DMS153 treated with DMSO at 0.1 percent for 48 hours (cell line): ENCODE measurements around the gene SPATS2.

Experiments
- DNase-seq: peaks from one replicate; lab custom pipeline; 2025; ENCODE audit not compliant: unreplicated experiment; lab: John Stamatoyannopoulos, UW

Gene SPATS2

DNA sequence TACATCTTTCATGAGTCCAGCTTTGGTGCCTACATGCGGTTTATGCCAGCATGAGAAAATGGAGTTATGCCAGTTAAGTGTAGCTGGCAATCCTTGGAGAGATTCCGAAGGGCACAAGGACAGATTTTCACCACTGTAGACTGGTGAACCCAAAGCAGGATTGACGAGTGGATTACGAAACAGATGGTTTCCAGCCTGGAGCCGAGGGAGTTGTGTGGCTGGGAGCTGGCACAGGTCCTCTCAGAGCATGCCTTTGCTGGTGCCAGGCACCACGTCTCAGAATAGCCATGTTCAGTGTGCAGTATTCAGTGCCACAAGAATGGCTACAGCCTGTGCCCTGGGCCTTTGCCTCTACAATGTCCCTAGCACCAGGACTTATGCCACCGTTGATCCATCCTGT is 184.8 kb downstream of the SPATS2 start:
- DNase-seq: no peak

DNA sequence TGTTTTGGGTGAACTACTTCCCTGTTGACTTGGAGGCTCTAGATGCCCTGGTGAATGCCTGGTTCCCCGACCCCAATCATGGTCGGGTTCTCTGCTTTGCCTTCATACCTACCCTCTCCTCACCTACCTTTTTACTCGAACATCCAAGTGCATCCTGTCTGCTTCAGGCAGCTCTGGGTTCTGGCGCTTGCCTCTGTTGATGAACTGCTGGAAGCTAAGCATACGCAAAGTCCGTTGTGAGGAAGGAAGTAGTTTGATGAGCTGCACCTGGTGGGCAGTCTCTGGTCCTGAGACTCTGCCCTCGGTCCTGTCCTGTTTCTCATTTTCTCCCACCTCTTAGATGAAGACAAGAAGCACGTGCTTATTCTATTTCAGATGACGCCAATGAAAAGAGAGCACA is 185.2 kb downstream of the SPATS2 start:
- no peak for DNase-seq

DNA sequence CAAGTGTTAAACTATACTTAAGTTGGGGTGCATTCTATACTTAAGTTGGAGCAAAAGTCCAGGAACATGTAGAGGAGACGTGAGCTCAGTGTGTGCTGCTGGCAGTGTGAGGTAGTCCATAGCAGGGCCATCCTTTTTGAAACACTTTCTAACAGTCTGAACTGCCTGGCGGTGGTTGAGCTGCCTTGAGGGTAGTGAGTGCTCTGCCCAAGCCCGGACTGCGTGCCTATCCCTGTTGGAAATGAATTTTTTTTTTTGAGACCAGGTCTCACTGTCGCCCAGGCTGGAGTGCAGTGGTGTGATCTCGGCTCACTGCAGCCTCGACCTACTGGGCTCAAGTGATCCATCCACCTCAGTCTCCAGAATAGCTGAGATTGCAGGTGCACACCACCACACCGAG is 185.6 kb downstream of the SPATS2 start:
- no peak for DNase-seq

DNA sequence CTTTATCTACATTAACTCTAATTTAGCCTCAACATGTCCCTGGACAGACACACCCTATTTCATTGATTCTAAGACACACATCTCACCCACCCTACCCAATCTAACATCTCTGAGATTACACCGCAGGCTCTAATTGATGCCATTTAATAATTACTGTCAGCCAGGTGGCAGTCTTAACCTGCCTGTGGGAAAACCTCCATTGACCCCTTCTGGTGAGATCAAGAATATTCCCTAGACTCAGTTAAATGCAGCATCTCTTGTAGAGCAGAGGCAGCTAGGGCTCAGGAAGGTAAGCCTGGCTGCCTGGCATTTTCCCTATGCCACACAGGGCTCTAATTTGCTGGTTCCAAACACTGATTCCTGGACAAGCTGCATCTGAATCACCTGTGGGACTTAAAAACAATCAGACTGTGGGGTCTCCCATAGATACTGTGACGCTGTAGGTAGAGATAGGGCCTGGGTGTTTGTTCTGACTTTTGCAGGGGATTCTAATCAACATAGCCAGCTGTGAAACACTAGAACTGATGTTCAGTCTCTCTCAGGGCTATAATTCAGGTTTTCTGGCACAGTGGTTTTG is 186.3 kb downstream of the SPATS2 start:
- DNase-seq: peak; percentile 60

DNA sequence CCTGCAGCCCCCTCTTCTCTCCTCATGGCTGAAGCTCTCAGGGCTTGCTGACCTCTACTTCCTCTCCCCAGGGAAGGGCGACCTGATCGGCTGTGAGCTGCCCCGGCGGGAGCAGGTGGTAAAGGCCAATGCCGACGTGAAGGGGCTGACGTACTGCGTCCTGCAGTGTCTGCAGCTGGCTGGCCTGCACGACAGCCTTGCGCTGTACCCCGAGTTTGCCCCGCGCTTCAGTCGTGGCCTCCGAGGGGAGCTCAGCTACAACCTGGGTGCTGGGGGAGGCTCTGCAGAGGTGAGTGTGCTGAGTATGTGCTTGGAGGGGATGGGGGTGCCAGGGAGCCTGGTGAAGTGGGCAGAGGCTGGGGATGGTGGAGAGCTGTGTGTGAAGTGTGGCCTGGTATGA is 187.0 kb downstream of the SPATS2 start:
- no peak for DNase-seq

DNA sequence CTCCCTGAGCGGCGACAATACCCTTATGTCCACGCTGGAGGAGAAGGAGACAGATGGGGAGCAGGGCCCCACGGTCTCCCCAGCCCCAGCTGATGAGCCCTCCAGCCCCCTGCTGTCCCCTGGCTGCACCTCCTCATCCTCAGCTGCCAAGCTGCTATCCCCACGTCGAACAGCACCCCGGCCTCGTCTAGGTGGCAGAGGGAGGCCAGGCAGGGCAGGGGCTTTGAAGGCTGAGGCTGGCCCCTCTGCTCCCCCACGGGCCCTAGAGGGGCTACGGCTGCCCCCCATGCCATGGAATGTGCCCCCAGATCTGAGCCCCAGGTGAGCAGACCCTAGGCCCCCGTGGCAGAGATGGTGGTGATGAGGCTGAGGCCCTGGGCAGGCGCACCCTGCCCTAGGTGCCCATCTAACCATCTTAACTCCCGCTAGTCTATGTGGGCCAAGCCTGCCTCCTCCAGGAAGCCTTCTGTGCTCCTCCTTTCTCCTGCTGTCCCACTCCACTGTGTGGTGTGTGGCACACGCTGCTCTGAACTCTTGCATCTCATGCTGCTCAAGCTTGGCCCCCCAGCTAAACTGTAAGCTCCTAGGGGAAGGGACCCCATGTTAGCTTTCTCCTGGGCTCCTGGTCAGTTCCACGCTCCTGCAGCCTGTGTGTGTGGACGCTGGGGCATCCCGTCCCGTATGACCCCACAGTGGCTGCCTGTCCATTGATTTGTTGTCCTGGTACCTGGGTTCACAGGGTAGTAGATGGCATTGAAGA is 188.5 kb downstream of the SPATS2 start:
- no peak for DNase-seq

DNA sequence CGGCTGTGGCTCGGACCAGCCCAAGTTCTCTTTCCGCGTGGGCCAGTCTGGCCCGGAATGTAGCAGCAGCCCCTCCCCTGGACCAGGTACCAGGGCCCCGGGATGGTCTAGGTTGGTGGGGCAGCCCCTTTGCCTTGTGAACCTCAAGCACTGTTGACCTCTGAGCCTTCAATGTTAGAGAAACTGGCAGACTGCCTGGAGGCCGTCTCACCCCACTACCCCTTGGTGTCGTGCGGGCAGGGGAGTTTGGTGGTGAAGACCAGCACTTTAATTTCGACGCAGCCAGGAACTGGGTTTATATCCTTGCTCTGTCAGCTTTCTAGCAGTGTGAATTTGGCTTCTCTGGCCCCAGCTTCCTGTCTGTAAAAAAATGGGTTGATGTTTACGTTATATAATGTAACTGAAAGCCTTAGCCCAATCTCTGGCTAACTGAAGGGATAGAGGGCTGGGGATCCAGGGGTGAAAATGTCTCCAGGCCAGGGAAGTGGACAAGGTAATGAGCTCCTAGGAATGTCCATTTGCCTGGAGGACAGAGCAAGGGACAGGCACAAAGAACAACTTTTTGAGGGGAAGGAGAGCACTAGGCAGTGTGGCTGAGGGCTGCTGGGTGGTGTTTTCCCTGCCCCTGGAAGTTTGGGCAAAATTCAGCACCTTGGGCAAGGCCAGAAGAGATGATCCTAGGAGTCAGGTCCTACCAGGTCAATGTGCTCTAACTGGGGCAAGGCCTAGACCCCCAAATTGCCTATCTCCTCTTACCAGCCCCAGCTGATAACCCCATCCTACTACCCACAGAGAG is 189.3 kb downstream of the SPATS2 start:
- DNase-seq: no peak

DNA sequence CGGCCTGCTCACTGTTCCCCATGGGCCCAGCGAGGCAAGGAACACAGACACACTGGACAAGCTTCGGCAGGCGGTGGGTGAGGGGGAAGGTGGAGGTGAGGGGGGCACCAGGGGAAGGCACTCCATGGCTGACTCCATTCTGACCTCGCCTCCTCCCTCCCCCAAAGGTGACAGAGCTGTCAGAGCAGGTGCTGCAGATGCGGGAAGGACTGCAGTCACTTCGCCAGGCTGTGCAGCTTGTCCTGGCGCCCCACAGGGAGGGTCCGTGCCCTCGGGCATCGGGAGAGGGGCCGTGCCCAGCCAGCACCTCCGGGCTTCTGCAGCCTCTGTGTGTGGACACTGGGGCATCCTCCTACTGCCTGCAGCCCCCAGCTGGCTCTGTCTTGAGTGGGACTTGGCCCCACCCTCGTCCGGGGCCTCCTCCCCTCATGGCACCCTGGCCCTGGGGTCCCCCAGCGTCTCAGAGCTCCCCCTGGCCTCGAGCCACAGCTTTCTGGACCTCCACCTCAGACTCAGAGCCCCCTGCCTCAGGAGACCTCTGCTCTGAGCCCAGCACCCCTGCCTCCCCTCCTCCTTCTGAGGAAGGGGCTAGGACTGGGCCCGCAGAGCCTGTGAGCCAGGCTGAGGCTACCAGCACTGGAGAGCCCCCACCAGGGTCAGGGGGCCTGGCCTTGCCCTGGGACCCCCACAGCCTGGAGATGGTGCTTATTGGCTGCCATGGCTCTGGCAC is 190.1 kb downstream of the SPATS2 start:
- DNase-seq: no peak

DNA sequence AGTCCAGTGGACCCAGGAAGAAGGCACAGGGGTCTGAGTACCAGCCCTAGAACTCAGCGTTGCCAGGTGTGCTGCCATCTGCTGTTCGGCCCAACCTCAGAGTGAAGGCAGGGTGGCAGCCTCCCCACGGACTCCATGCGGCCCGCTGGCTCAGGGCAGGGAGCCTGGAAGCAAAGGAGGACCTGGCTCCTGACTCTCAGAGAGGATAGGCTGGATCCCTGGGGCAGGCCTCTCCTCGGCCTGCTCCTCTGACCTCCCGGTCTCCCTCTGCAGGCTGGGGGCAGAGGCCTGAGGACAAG is 190.6 kb downstream of the SPATS2 start:
- no peak for DNase-seq

DNA sequence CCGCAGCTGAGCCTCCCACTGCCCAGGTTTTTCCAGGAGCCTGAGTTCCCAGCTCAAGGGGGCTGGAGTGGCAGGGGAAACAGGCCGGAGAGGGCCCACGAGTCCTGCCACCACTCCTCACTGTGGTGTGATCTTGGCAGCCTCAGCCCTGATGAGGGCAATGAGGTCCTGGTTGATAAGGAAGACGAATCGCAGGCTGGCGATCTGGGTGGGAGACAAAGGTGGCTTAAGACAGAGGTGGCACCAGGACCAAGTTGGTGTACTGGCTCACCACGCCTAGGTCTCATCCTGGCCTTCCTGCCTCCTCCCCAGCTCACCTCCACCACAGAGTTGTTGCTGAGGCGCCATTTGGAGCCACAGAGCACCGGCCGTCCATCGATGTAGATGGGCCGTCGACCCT is 191.3 kb downstream of the SPATS2 start:
- no peak for DNase-seq

DNA sequence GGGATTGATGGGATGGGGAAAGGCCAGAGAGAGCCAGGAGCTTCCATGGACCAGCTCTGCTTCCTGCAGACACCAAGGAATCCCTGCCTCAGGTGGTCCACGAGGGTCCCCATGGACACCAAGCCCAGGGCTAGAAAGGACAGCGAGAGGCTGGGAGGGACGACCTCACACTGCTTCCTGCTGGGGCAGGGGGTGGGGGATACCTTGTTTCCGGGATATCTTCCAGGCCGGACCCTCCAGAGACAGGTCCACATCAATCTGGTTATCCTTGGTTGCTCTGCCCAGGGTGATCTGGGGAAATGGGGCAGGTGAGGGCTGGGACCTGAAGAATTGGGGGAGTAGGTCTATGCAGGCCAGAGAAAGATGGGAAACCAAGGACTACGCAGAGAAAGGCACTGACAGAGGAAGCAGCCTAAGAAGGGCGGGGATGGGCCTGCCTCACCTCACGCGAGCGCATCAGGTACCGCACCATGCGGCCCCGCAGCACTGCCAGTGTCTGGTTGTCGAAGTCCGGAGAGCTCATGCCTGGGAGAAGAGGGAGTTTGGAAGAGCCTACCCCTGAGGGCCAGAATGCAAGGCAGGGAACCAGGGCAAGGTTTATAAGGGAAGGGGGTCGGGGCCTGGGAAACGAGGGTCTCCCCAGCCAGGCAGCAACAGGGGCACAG is 191.9 kb downstream of the SPATS2 start:
- DNase-seq: no peak

DNA sequence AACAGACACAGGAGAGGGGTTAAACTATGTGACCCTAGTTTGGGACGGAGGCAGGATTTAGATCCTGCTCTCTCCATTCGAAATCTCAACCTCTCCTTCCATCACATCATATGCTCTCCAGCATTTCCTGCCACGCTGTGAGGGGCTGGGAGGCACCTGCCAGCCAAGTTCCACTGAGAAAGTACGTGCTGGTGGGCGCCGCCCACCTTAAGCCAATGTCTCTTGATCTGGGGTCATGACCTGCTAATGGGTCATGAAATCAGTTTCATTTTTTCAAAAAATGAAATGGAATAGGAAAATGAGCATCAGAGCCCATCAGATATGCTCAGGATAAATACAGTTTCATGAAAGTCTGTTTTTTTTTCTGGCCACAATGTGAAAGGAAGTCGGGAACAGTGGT is 193.4 kb downstream of the SPATS2 start:
- DNase-seq: no peak

DNA sequence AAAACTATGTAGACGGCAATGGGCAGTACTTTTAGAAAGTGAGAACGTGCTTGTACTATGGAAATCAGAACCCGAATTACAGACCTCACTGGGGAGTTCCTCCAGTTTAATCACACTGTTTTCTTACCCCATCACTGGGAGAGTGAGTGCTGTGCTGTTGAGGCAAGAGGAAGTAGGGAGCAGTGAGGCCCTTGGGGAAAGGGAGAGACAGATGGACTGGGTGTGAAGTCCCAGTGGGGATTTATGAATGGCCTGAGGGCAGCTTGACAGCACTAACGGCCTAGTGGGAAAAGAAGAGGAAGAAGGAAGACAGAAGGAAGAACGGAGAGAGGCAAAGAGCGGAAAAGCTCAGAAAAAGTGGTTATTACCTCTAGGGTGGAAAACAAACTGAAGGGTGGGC is 195.0 kb downstream of the SPATS2 start:
- DNase-seq: no peak

DNA sequence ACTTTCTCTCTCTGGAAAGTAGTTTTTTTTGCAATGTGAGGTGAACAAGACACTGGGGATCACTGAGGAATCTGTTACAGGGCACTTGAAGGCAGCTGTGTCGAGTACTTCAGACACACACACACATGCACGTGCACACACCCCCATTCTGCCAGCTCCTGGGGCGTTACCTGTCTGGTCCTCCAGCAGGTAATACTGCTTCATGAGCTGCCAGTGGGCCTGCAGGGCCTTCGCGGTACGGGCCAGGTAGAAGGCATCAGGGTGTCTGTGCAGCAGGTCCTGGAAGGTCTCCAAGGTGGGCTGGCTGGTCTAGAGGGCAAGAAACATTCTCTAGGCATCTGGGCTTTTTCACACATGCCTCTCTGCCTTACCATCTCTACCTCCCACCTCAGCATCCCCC is 195.6 kb downstream of the SPATS2 start:
- no peak for DNase-seq

DNA sequence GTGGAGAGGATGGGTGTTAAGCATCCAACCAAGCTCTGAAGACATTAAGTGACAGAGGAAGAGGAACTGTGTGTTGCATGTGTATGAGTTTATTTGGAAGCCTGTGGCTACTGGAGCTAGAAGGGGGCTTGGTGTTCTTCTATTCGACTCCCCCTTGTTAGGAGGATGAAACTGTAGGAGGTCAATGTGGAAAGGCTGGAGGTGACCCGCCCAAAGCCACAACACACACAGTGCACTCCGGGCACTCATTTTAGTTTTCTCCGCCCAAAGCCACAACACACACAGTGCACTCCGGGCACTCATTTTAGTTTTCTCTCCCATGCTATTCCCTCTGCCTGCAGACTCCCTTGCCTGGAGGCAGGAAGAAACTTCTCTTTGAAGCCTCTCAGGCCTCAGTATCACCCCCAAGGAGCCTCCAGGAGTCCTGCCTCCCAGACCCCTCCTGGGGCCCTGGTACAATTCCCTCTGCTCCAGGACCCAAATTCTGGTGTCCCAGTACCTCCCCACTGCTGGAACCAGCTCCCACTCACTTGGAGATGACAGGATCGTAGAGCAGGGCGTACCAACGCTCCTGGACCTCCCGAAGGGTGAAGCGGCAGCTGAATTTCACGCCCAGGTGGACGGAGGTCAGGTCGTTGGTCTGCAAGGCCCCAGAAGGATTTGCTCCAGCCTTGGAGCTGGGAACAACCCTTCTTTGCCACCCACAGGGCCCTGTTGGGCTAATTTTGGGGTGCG is 196.9 kb downstream of the SPATS2 start:
- DNase-seq: no peak

DNA sequence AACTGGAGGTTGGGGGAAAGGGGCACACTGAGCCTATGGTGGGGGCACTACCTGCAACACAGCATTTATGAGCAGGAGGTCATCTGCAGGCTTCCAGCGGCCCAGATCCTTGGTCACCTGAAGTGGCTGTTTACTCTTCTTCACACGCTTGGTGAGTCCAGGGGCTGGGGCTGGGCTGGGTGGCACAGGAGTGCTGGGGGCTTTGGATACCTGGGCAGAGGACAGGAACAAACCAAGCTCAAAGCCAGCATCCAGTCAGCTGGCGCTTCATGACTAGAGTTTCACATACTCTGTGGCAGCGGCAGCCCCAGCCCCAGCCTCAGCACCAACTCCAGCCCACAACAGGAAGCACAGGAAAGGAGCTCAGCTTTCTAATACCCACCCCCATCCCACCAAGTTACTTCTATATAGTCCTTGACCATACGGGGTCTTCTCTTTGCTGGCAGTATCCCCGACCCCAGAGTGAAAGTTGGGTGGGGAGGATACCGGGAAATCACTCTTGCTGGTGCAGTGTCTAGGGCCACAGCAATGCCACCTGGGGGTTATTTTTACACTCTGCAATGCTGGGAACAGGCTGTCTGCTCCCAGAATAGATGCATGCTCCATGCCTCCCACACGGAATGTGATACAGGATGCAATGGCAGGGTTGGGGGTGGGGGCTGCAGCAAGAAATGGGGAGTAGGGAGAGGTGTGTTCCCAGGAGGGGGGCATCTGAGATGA is 197.6 kb downstream of the SPATS2 start:
- no peak for DNase-seq

DNA sequence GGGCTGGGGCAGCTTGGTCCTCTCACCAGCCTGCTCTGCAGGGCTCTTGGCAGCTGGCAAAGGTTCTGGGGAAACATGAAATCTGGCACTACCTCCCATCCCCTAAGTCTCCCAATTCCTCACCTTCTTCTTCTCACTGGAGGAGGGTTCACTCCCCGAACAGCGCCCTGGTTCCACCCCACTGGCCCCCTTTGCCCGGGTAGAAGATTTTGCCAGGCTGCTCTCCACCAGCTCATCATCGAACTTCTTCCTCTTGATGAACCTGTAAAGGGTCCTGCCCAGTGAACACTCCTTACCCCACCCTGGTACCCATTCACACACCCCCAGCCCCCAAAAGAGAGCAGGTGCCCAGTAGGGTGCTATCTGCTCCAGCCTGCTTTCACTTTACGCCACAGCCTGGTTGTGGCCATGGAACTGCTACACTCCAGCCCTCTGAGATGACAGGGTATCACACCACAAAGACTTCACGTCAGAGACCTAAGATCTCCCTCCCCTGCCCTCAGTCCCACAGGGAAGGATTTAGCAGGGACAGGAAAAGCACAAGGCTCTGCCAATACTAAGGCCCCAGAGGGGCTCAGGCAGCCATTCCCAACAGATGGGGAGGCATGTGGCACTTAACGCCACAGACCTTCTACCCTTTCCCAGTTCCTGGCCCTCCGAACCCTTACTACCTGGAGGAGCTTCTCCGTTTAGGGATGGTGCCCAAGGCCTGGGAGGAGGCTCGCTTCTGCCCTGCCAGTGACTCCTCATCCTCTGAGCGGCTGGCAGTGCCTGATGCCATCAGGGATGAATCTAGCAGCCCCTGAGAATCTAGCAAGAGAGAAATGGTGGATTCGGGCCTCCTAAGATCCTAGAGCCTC is 198.4 kb downstream of the SPATS2 start:
- no peak for DNase-seq

DNA sequence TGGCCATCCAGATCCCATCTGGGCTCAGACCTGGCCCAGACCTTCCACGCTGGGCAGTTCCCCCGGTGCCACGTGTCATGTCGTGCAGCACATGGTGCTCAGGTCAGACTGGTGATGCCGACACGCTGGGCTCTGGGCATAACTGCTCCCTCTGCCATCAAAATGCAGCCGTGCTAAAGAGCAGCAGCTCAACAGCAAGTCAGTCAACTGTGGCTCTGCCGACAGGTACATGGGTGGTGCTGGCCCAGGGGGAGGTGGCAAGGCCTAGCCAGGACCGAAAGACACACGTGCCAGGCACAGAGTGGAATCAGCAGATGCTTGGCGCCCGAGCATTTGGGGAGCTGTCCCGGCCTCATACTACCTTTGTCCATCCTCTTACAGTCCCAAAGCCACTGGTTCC is 199.1 kb downstream of the SPATS2 start:
- DNase-seq: no peak

DNA sequence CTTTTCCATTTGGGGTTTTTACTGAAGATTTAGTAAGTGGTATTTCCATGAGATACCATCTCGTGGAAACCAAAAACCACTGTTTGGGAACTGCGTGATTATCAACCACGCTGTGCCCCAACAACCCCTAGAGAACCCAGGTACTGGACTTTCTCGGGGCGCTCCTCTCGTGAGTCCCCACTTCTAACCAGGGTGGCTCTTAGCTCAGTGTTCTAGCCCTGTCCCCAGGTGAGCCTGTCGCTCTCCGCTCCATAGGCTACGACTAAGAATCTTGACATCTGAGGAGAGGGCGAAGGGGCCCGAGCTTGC is 200.0 kb downstream of the SPATS2 start:
- DNase-seq: no peak
